NCI-H1694 (cell line): ENCODE results near the gene KLHL10.

Source experiments
- DNase-seq: peaks from one replicate; lab custom pipeline; 2025; lab: John Stamatoyannopoulos, UW

Gene KLHL10

GRCh38 chr17:41837761-41838538, at the start of gene KLHL10:
KLHL10 (plus strand) TSS chr17:41837825; CDS start chr17:41837933, 108 bp downstream.
- DNase-seq: no peak

GRCh38 chr17:41792845-41793783, 44.5 kb upstream of the KLHL10 start:
- DNase-seq: no peak

GRCh38 chr17:41793784-41794539, 43.7 kb upstream of the KLHL10 start:
- no peak for DNase-seq

GRCh38 chr17:41794540-41794975, 43.1 kb upstream of the KLHL10 start:
- DNase-seq: no peak

- no peak for DNase-seq
These were observed 41.3 kb upstream of the KLHL10 start for GRCh38 chr17:41796121-41796895.

GRCh38 chr17:41797377-41797776, 40.2 kb upstream of the KLHL10 start:
- DNase-seq: no peak

- no peak for DNase-seq
These were observed 38.3 kb upstream of the KLHL10 start for GRCh38 chr17:41799366-41799765.

GRCh38 chr17:41800601-41801373, 36.8 kb upstream of the KLHL10 start:
- no peak for DNase-seq

GRCh38 chr17:41801374-41802271, 36.0 kb upstream of the KLHL10 start:
- peak; percentile 70 for DNase-seq

- DNase-seq: no peak
These were observed 34.3 kb upstream of the KLHL10 start for GRCh38 chr17:41803049-41804020.

- no peak for DNase-seq
These were observed 30.8 kb upstream of the KLHL10 start for GRCh38 chr17:41806685-41807445.

- DNase-seq: no peak
These were observed 26.7 kb upstream of the KLHL10 start for GRCh38 chr17:41810659-41811548.

GRCh38 chr17:41811549-41812380, 25.9 kb upstream of the KLHL10 start, which contains the start of gene P3H4:
P3H4 (minus strand) TSS chr17:41811949; CDS start chr17:41811915, 34 bp downstream.
- peak; percentile 19 for DNase-seq

GRCh38 chr17:41812381-41813151, 25.1 kb upstream of the KLHL10 start, which contains the start of gene FKBP10:
FKBP10 (plus strand) TSS chr17:41813004; CDS start chr17:41813035, 31 bp downstream.
- no peak for DNase-seq
